ENCODE results near the gene SEPTIN2.

SEPTIN2 gene

GRCh38 chr2:241363426-241363825, 47.7 kb downstream of the SEPTIN2 start:
- no peak for TF ChIP-seq FOXM1 (IDR thresholded peaks at IDR 0.05; ENCODE audit: borderline replicate concordance, low read depth)
- TF ChIP-seq YY1 (IDR thresholded peaks at IDR 0.05; ENCODE audit: low read depth) = no peak
- TF ChIP-seq EGR1 (IDR thresholded peaks at IDR 0.05) = no peak
- no peak for TF ChIP-seq REST (IDR thresholded peaks at IDR 0.05; ENCODE audit: low read depth)
- no peak for TF ChIP-seq CREB1 (IDR thresholded peaks at IDR 0.05; ENCODE audit: low read depth)
- no peak for TF ChIP-seq TCF12 (IDR thresholded peaks at IDR 0.05; ENCODE audit: low read depth)

GRCh38 chr2:241364781-241365180, 49.1 kb downstream of the SEPTIN2 start:
- TF ChIP-seq YY1 (IDR thresholded peaks at IDR 0.05; ENCODE audit: low read depth) (no peak), MAX (IDR thresholded peaks at IDR 0.05) (no peak), ZBTB7A (IDR thresholded peaks at IDR 0.05; ENCODE audit: low read depth) (no peak), TAF1 (IDR thresholded peaks at IDR 0.05; ENCODE audit: low read depth) (no peak), FOXM1 (IDR thresholded peaks at IDR 0.05; ENCODE audit: borderline replicate concordance, low read depth) (no peak), CREB1 (IDR thresholded peaks at IDR 0.05; ENCODE audit: low read depth) (no peak), CEBPB (IDR thresholded peaks at IDR 0.05) (no peak), NFIC (IDR thresholded peaks at IDR 0.05) (no peak), USF1 (IDR thresholded peaks at IDR 0.05) (no peak), TEAD4 (IDR thresholded peaks at IDR 0.05) (no peak), EP300 (IDR thresholded peaks at IDR 0.05; ENCODE audit: borderline replicate concordance) (no peak), TCF12 (IDR thresholded peaks at IDR 0.05; ENCODE audit: low read depth) (no peak), REST (IDR thresholded peaks at IDR 0.05; ENCODE audit: low read depth) (no peak), EGR1 (IDR thresholded peaks at IDR 0.05) (no peak), RAD21 (IDR thresholded peaks at IDR 0.05; ENCODE audit: low read depth) (no peak)

GRCh38 chr2:241366678-241367077, 51.0 kb downstream of the SEPTIN2 start:
- no peak for TF ChIP-seq MAX (IDR thresholded peaks at IDR 0.05)
- TF ChIP-seq TAF1 (IDR thresholded peaks at IDR 0.05; ENCODE audit: low read depth) = no peak
- no peak for TF ChIP-seq NFIC (IDR thresholded peaks at IDR 0.05)
- no peak for TF ChIP-seq FOXM1 (IDR thresholded peaks at IDR 0.05; ENCODE audit: borderline replicate concordance, low read depth)
- TF ChIP-seq CEBPB (IDR thresholded peaks at IDR 0.05) = no peak
- TF ChIP-seq ZBTB7A (IDR thresholded peaks at IDR 0.05; ENCODE audit: low read depth) = no peak
- TF ChIP-seq REST (IDR thresholded peaks at IDR 0.05; ENCODE audit: low read depth) = no peak
- TF ChIP-seq TCF12 (IDR thresholded peaks at IDR 0.05; ENCODE audit: low read depth) = no peak
- TF ChIP-seq USF1 (IDR thresholded peaks at IDR 0.05) = no peak
- no peak for TF ChIP-seq EGR1 (IDR thresholded peaks at IDR 0.05)
- no peak for TF ChIP-seq RAD21 (IDR thresholded peaks at IDR 0.05; ENCODE audit: low read depth)
- TF ChIP-seq EP300 (IDR thresholded peaks at IDR 0.05; ENCODE audit: borderline replicate concordance) = no peak
- TF ChIP-seq CREB1 (IDR thresholded peaks at IDR 0.05; ENCODE audit: low read depth) = no peak

GRCh38 chr2:241368643-241369042, 52.9 kb downstream of the SEPTIN2 start:
- TF ChIP-seq YY1 (IDR thresholded peaks at IDR 0.05; ENCODE audit: low read depth) = no peak
- TF ChIP-seq TEAD4 (IDR thresholded peaks at IDR 0.05) = no peak
- no peak for TF ChIP-seq REST (IDR thresholded peaks at IDR 0.05; ENCODE audit: low read depth)
- no peak for TF ChIP-seq TCF12 (IDR thresholded peaks at IDR 0.05; ENCODE audit: low read depth)

Data from Ishikawa (cell line).